GM19372 (cell line): ENCODE data around the gene DCAF4.

ENCODE experiments used
- ATAC-seq: cut with Tn5 transposase; IDR thresholded peaks from one replicate; pipeline ENCODE4 v1.9.1; 2021; ENCODE audit warnings: mild to moderate bottlenecking, low read depth, moderate library complexity; ENCODE audit not compliant: unreplicated experiment

DCAF4 gene

DNA sequence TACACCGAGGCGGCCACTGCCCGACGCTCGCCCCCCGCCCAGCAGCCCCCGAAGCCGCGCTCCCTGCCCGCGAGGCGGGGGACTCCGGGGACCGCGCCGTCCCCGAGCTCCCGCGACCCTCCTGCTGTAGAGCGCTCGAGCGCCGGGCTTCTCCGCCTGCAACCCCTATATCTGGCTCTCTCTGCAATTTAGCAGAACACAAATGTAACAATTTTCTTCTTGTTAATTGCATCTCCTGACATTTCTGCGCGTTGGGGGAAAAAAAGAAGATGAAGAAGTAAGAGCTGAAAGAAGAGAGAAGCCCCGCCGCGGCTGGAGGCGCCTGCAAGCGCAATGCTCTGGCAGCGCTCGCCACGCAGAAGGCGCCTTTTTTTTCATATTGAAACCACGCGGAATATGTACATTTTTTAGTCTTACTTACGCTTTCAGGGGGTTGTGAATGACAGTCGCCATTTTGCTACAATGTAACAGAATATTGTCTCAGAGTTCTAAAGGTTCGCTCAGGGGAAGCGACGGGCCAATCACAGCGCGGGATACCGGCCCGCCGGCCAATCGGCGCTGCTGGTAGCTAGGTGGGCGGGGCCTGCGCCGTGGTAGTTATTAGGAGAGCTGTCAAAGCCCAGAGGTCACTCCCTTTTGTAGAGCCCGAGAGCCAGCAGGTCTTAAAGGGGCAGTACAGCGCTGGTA lies 32.5 kb upstream of the DCAF4 start, which contains the start of gene DPF3:
TSS of gene DPF3 (minus strand) at position 466 of the 687 bp plus-strand sequence. CDS start at position 453, 13 bp downstream.
- ATAC-seq = peak; percentile 98

- no peak for ATAC-seq
Measured at GRCh38 chr14:72894323-72894622, 32.0 kb upstream of the DCAF4 start.

DNA sequence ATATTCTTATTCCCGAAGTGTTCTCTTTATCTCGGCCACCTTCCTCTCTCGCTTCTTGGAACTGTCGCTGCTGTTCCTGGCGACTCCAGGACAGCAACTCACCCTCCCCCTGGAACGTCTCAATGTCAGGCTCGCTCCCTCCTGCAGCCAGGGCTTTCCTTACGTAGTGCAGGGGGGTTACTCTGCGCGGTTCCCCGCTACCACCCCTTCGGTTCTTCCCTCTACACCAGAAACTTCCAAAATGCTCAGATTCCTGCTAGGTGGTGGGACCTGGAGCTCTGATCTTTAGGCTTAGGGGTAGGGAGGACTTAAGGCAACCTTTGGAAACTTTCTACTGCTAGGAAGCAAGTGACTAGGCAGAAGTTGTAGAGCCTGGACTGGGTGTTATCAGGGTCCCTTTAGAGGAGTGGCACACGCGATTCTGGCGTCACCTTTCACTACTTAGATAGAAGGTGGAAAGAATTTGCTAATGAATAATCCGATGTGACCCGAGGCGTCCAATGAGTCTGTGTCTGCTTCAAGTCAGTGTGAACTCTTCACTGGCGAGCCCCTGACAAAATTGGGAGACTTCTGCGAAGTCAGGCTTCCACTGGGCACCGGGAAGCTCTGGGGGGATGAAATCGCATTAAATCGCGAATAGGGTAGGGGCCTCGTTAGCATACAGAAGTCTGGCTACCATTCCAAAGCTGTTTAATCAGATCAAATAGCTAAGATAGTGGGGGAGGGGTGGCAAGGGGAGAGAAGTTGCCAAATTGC lies 31.5 kb upstream of the DCAF4 start:
- ATAC-seq = no peak

DNA sequence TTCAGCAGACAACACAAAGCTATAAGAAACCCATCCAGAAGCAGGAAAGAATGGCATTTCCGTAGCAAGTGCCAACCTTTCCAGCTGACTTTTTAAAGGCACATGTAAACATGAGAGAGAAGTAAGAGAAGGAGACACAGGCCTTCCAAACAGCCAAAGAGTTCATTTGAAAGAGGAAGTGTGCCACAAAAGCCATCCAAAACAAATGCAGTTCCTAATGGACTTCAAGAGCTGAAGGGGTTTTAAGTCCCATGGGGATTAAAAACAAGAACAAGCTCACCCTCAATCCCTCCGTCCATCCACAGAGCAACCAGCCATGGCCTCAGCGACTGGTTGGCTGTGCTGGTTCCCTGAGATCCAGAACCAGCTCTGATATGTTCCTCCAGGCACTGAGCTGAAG lies 27.8 kb upstream of the DCAF4 start:
- no peak for ATAC-seq

DNA sequence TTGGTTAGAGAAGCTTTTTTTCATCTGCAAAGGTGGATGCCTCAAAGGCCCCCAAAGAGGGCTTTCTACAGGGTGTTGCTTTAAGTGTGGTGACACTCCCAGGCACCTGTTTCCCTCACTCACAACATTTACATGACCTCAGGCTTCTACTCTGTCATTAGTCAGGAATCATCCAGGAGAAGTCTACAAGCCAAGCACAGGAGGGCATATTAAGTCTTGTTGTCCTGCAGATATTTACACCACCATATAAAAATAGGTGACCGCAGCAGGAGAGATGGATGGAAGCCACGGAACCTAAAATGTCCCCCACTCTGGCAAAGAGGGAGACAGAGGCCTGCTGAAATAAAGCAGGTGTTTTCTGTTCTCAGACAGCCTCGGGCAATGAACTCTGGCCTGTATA lies 24.9 kb upstream of the DCAF4 start:
- no peak for ATAC-seq

DNA sequence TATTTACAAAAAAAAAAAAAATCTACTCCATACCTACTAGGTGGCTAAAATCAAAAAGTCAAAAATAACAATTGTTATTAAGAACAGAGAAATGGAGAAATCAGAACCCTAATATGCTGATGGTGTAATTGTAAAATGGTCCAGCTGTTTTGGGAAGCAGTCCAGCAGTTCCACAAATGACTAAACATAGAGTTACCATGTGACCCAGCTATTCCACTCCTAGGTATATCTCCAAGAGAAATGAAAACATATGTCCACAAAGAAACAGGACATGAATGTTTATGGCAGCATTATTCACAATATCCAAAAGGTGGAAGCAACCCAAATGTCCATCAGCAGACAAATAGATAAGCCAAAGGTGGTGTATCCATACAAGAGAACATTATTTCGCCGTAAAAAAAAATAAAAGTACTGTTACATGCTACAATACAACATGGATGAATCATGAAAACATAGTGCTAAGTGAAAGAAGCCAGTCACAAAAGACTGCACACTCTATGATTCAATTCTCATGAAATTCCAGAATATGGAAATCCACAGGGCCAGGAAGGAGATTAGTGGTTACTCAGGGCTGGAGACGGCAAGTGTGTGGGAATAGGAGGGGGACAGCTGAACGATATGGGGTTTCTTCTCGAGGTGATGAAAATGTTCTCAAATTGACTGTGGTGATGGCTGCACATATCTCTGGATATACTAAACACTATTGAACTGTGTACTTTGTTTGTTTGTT lies 23.3 kb upstream of the DCAF4 start:
- no peak for ATAC-seq

- no peak for ATAC-seq
Measured at GRCh38 chr14:72903716-72904115, 22.5 kb upstream of the DCAF4 start.

DNA sequence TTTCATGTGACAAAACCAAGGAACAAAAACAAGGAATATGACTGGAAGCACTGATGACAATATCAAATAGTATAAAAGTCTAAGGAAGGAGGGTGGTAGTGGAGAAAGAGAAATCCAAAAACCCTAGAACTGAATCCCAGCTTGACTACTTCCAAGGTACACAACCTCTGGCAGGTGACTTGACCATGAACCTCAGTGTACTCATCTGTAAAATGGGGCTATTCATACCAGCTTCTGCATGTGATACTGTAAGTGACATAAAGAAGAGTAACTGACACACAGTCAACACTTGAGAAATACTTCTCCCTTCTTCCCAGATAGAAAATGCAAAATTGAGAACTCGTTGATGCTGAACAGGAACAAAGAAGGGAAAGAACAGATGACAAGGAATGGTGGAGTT lies 22.0 kb upstream of the DCAF4 start:
- ATAC-seq = no peak

GRCh38 chr14:72904840-72905561 lies 21.3 kb upstream of the DCAF4 start:
- ATAC-seq = no peak

GRCh38 chr14:72906316-72906715 lies 19.9 kb upstream of the DCAF4 start:
- ATAC-seq = no peak

- ATAC-seq = no peak
Measured at GRCh38 chr14:72906879-72907278, 19.4 kb upstream of the DCAF4 start.

DNA sequence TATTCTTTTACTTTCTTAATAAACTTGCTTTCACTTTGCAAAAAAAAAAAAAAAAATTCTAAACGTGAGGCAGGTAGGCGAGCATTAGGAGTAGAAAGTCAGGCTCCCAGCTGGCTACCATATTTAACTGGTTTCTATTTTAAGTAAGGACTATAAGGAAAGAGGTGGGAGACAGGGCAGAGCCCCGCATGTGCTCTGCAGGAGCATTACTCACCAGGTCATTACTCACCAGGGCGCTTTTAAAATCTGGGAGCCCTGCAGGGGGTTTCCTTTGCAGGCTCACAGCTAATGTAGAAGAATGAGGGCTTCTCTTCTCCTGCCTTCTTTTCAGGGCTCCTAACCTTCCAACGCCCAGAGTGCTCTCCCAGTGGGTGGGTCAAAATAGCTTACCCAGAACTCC lies 18.4 kb upstream of the DCAF4 start:
- no peak for ATAC-seq

DNA sequence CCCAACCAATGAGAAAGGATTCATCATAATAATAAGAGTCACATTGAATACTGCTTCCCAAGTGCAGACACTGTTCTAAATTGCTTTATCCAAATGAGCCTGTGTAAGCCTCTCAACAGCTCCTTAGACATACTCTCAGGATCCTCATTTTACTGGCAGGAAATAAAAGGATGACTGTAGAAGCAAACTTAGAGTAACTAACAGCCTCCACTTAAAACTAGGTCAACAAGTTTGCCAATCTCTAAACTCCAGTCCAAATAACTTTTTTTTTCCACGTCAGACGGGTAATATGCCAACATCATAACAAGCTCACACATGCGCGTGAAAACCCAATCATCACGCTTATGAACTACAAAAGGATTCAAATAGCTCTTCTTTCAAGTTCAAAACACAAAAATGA lies 17.1 kb upstream of the DCAF4 start:
- ATAC-seq = no peak

DNA sequence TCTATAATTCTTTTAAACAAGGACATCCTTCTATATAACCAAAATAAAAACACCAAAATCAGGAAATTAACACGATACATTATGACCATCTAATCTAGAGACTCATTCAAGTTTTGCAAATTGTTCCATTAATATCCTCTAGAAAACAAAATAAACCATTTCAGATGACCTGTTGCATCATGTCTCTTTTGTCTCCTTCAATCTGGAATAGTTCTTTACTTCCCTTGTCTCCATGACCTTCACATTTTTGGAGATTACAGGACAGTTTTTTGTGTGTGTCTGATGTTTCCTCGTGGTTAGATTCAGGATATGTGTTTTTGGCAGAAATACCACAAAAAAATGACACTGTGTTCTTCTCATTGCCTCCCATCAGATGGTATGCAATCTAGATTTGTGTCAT lies 12.5 kb upstream of the DCAF4 start:
- no peak for ATAC-seq

DNA sequence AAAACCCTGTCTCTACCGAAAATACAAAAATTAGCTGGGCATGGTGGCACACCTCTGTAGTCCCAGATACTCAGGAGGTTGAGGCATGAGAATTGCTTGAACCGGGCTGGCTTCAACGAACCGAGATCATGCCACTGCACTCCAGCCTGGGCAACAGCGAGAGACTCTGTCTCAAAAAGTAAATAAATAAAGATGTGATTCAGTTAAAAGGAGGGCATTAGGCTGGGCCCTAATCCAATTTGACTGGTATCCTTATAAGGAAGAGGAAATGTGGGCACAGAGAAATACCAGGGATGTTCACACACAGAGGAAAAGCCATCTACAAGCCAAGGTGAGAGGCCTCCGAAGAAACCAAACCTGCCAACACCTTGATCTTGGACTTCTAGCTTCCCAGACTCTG lies 10.1 kb upstream of the DCAF4 start:
- ATAC-seq = no peak

DNA sequence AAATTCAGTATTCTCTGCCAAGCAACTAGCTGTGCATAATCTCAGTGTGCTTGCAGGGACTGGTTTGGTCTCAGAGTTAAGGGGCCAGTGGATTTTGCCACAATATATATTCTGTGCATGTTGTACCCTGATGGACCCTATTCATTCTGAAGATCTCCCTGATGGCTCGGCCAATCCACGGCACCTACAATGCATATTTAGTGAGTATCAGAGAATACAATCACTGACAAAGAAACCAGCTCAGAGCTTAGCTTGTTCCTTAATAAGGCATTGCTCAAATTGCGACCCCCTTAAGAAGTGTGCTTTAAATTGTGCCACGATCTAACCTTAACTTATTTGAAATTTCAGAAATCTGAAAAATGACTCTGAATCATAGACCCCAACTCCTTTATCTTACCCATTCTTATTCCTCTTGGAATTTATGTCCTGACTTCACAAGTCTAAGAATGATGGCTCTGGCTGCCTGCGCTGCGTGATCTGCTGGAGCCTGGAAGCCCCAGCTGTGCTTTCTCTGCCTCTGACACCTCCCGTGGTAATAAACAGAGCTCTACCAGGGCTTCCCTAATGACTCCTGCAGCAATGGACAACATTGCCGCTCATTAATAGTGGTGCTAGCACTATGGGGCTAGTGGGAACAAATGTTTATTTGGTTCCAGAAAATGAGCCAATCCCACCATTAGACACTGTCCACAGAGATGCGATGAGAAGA lies 9.0 kb upstream of the DCAF4 start:
- no peak for ATAC-seq

DNA sequence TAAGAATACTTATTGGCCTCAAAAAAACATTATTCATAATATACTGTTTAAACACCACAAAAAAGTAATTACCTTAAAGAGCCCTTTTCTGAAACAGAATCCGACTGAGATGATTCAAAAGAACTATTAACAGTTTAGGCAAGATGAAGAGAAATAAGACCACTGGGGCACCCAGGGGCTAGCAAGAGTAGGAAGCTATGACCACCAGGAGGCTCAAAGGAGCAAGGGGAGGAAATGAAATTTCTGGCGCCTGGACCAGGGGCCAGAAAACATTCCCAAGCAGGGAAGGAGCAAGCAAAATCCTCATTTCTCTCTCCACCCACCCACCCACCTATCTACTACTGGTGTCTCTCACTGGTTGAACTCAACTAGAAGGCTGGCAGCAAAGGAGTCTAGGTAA lies 6.3 kb upstream of the DCAF4 start:
- no peak for ATAC-seq

DNA sequence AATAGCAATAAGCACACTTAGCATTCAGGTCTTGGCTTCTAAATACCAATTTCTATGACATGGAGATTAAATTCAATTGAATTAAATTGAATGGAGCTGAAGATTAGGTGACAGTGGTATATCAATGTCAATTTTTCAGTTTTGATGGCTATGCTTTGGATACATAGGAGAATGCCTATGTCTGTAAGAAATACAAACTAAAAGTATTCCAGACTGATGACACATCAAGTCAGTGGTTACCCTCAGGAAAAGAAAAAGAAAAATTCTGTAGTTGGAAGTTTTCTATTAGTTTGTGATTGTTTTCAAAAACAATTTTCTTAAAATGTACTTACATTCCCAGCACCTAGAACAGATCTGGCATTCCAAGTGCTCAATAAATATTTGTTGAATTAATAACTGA lies 4.9 kb upstream of the DCAF4 start:
- ATAC-seq = no peak

- ATAC-seq = no peak
Measured at GRCh38 chr14:72924337-72924736, 1.9 kb upstream of the DCAF4 start.

- ATAC-seq = no peak
Measured at GRCh38 chr14:72925171-72925759, 999 bp upstream of the DCAF4 start.
